HG03060 (cell line): ENCODE data around the gene PMPCA.

Experiments
- ATAC-seq: cut with Tn5 transposase; IDR thresholded peaks from one replicate; pipeline ENCODE4 v1.9.1; 2021; ENCODE audit warnings: low read depth, moderate number of reproducible peaks; ENCODE audit not compliant: unreplicated experiment

PMPCA gene

GRCh38 chr9:136410500-136411287 is at the start of gene PMPCA, which contains the start of gene ENTR1:
Gene PMPCA, plus strand, starts transcription at chr9:136410658. Its CDS starts 11 bp downstream, at chr9:136410669.
Gene ENTR1, minus strand, starts transcription at chr9:136410614. Its CDS starts 217 bp downstream, at chr9:136410397.
- ATAC-seq: no peak

GRCh38 chr9:136361047-136361753 is 49.3 kb upstream of the PMPCA start:
- no peak for ATAC-seq

GRCh38 chr9:136361754-136362449 is 48.6 kb upstream of the PMPCA start:
- ATAC-seq: no peak

GRCh38 chr9:136362450-136362784 is 48.0 kb upstream of the PMPCA start:
- no peak for ATAC-seq

- peak; percentile 45 for ATAC-seq
Observed at GRCh38 chr9:136363106-136363948, 47.1 kb upstream of the PMPCA start, which contains the start of gene DNLZ. Gene DNLZ, minus strand, starts transcription at chr9:136363744. Its CDS starts 30 bp downstream, at chr9:136363714.

GRCh38 chr9:136363949-136364748 is 46.3 kb upstream of the PMPCA start:
- peak; percentile 3 for ATAC-seq

- ATAC-seq: no peak
Observed at GRCh38 chr9:136364942-136365774, 45.3 kb upstream of the PMPCA start.

- ATAC-seq: no peak
Observed at GRCh38 chr9:136365775-136366222, 44.7 kb upstream of the PMPCA start.

- no peak for ATAC-seq
Observed at GRCh38 chr9:136366826-136367225, 43.6 kb upstream of the PMPCA start.

GRCh38 chr9:136367296-136368145 is 42.9 kb upstream of the PMPCA start:
- ATAC-seq: no peak

- ATAC-seq: no peak
Observed at GRCh38 chr9:136368190-136368589, 42.3 kb upstream of the PMPCA start.

- ATAC-seq: no peak
Observed at GRCh38 chr9:136370037-136370436, 40.4 kb upstream of the PMPCA start.

- no peak for ATAC-seq
Observed at GRCh38 chr9:136370687-136371532, 39.5 kb upstream of the PMPCA start.

- no peak for ATAC-seq
Observed at GRCh38 chr9:136371533-136371880, 39.0 kb upstream of the PMPCA start.

GRCh38 chr9:136372006-136372405 is 38.5 kb upstream of the PMPCA start:
- ATAC-seq: no peak

GRCh38 chr9:136372561-136373299 is 37.7 kb upstream of the PMPCA start:
- no peak for ATAC-seq
